ENCODE results near the gene SART3.

The SART3 gene

DNA sequence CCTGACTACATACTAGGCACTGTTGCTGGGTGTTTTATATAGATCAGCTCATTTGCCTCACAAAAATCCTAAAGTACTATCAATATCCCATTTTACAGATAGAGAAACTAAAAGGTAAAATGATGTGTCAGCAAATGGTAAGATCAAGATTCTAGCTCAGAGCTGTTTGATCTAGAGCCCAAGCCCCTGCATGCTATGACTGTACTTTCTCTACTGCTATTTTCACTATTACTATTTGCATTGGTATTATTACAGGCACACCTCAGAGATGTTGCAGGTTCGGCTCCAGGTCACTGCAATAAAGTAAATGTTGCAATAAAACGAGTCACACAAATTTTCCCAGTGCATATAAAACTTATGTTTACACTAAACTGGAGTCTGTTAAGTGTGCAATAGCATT lies 12.3 kb upstream of the SART3 start:
- TF ChIP-seq, protein P1, sequence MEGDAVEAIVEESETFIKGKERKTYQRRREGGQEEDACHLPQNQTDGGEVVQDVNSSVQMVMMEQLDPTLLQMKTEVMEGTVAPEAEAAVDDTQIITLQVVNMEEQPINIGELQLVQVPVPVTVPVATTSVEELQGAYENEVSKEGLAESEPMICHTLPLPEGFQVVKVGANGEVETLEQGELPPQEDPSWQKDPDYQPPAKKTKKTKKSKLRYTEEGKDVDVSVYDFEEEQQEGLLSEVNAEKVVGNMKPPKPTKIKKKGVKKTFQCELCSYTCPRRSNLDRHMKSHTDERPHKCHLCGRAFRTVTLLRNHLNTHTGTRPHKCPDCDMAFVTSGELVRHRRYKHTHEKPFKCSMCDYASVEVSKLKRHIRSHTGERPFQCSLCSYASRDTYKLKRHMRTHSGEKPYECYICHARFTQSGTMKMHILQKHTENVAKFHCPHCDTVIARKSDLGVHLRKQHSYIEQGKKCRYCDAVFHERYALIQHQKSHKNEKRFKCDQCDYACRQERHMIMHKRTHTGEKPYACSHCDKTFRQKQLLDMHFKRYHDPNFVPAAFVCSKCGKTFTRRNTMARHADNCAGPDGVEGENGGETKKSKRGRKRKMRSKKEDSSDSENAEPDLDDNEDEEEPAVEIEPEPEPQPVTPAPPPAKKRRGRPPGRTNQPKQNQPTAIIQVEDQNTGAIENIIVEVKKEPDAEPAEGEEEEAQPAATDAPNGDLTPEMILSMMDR (IDR thresholded peaks at IDR 0.05): no peak

DNA sequence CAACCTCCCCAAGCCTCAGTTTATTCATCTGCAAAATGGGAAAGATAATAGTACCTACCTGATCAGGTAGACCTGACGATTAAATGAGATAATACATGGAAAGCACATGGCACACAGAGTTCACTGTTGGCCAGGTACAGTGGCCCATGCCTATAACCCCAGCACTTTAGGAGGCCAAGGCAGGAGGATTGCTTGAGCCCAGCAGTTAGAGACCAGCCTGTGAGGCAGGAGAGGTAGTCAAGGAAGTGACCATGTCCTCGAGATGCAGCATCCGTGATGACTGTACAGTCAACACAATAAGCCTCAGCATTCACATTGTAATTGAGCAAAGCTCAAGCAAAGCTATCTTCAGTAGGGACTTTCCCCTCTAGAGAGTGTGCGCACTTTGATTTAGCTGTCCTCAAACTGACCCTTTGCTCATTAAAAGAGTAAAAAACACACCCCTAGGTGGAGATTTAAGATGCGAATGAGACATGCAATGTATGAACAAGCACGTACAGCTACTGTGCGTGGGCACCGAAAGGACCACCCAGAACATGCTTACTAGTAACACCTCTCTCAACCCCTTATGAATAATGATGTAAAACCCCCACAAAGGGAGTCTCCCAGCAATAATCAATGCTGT lies 11.3 kb upstream of the SART3 start:
- TF ChIP-seq, protein P1 (IDR thresholded peaks at IDR 0.05): no peak

DNA sequence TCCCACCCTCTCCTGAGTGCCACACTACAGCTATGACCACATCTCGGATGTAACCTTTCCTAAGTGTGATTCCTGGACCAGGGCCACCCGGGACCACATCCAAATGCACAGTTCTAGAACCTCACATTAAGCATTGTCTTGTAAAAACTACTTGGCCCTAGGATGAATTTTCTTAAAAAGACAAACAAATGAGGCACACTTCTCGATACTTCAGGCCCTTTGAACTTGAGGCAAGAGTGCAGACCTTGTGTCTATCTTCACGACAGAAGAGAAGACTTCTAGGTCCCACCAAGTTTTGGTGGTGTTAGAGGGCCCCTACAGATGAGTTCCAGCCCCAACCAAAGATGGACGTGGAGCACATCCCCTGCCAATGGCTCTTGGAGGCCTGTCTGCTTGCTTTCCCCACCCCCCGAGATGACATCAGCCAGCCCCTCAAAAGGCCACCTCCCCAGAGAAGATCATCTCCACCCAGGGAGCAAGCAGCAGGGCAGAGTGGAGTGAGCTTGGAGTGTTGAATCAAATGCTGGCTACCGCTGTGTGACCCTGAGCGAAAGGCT lies 10.7 kb upstream of the SART3 start:
- TF ChIP-seq, protein P1 (IDR thresholded peaks at IDR 0.05): no peak

DNA sequence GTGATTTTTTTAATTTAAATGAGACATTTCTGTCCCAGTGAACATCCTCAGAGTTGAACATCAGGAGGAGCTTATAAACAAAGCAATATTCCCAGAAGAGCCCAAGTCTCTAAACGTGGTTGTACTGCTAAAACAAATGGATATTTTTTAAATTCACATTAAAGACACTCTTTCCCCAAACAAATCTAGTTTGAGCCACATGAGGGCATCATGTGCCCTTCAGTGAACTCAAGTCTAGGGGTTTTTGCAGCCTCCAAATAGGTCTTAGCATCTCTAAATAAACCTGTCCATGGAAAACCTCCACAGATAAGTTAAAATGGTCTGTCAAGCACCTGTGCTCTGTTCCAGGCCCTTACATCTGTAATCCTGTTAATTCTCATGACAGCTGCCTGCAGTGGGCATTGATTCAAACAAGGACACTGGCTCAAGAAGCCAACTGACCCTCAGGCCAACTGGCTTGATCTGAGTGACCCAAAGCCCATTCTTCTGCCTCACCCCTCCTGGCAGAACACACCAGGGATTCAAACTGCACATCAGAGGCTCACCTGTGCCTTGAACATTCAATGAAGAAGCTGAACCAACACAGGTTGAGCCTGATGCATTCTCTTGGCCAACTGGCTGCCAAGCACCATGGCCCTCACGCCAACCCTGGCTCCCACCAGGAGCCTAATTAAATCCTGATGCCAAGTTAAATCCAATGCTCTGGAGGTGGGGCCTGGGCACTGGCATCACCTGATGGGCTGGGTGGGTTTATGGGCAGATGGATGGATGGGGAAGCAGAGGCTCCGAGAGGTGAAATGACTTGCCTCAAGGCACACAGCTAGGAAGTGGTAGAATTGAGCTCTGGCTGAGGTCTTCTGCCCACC lies 10.0 kb upstream of the SART3 start:
- TF ChIP-seq, protein P1 (IDR thresholded peaks at IDR 0.05): no peak

DNA sequence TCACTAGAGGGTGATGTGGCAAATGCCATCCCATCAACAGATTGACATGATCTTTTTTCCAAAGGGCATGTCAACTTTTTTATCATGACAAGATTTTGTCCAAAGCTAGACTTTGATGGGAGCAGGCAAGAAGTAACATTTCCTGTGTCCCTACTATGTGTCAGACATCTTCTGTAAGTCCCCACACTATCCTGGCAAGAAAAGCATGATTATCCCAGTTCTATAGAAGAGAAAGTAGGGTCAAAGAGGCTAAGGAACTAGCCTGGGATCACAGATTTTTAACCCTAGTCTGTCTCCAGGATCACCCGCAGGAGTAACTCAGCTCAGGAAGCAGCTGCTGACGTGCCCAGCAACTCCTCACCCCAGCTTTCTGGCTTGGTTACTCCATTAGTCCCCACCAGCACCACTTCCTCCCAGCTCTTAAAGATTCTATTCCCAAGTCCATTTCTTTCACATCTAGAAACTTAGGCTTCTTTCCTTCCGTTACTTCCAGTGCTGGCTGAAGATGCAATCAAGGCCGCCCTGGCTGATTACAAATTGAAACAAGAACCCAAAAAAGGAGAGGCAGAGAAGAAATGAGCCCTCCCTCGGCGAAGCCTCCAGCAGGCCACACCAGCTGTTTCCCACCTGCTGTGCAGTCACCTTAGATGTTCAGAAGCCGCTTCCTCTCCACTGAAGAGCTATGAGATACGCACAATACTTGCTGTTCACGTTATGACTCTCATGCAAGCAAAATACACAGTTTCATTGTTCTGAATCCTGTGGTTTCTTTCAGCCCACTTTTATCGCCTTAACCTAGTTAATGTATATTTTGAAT lies 7.6 kb upstream of the SART3 start:
- TF ChIP-seq, protein P1 (IDR thresholded peaks at IDR 0.05): no peak

DNA sequence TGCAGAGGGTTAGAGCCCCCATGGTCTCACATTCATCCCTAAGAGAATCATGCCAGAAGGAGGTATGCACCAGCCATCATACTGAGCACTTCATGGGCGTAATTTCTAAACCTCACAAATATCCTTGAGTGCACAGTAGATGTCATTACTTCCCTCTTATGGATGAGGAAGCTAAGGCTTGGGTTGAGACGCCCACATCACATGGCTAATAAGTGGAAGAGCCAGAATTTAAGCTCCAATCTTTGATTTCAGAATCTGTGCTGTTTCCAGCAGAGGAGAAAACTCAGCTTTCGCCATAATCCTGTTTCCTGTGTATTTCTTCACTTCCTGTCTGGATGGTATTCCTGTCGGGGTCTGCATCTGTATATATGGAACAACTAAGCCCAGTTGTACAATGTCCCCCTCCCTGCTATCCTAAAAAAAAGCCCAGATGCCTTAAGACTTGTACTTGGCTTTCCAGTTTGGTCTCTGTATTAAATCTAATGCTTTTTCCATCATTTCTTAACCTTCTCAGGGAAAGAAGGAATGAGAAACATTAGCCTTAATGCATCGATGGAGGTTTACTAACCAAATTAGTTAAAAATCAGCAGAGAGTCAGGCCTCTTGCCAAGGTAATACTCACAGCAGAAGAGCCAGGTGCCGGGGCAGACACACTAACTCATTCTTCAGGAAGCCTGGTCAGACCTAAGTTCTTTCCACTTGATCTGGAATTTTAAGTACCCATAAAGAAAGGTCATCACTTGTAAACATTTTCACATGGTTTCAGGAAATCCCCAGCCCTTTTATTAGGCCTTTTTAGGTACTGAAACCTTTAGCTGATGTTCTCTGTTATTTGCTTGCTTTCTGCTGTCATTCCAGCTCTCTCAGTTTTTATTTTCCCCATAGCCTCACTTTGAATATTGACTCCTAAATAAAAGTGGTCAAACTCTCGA lies 6.7 kb upstream of the SART3 start:
- TF ChIP-seq, protein P1 (IDR thresholded peaks at IDR 0.05): no peak

All from LNCAP (cell line).